SK-N-MC (cell line): Measurements from ENCODE around the gene TMEM80.

Experiments
- EZH2 ChIP-seq: fragments of 200-600 bp; sonication (generic); IDR thresholded peaks from one replicate; pipeline ENCODE4 v1.6.1; 2017; ENCODE audit warnings: antibody characterized with exemption
- FOXP2 ChIP-seq: optimal IDR thresholded peaks from 2 replicates; pipeline ENCODE3; 2011; ENCODE audit warnings: mild to moderate bottlenecking, moderate library complexity; ENCODE audit not compliant: insufficient read depth; ENCODE audit errors: extremely low read length, control extremely low read depth
- POLR2AphosphoS5 ChIP-seq: IDR thresholded peaks from 2 replicates; pipeline ENCODE4 v1.6.1; 2012; ENCODE audit warnings: mild to moderate bottlenecking, low read depth, low read length, borderline replicate concordance

GRCh38 chr11:703506-703905 lies 7.9 kb downstream of the TMEM80 start:
- TF ChIP-seq EZH2 = no peak
- TF ChIP-seq POLR2AphosphoS5 = no peak
- no peak for TF ChIP-seq FOXP2
